H1 (cell line): ENCODE measurements around the gene ANKRD31. TPM values are rescaled to one million over a fixed set of nuclear protein-coding genes. Genes with fewer than 3 reads are reported as not detected.

Experiments
- BRCA1 ChIP-seq: IDR thresholded peaks from 2 replicates; pipeline ENCODE4 v1.6.1; 2012; ENCODE audit warnings: low read depth, low read length, improper control_type of control experiment
- CHD1 ChIP-seq: IDR thresholded peaks from 2 replicates; pipeline ENCODE4 v1.6.1; 2012; ENCODE audit warnings: low read depth, low read length, improper control_type of control experiment
- CHD2 ChIP-seq: IDR thresholded peaks from 2 replicates; pipeline ENCODE4 v1.6.1; 2012; ENCODE audit warnings: low read length, improper control_type of control experiment
- JUN ChIP-seq: IDR thresholded peaks from 2 replicates; pipeline ENCODE4 v1.6.1; 2011; ENCODE audit warnings: low read depth, mild to moderate bottlenecking, improper control_type of control experiment, low read length
- KDM4A ChIP-seq: IDR thresholded peaks from one replicate; pipeline ENCODE4 v1.7.1; 2012; ENCODE audit warnings: low read depth, mild to moderate bottlenecking, moderate library complexity, low read length, inconsistent platforms; ENCODE audit not compliant: severe bottlenecking
- SP1 ChIP-seq: IDR thresholded peaks from 2 replicates; pipeline ENCODE4 v1.6.1; 2011; ENCODE audit warnings: low read depth, low read length
- polyA plus RNA-seq, 7 experiments: library from polyadenylated mRNA; depleted of rRNA in 3 of 7; stranded (reverse) in 5 of 7; unstranded in 2 of 7; fragments of >200 nt in 5 of 7; fragments of 200-250 nt in 2 of 7; gene quantifications; 1 replicate in 5 of 7; 2 replicates in 1 of 7; 4 replicates in 1 of 7; pipeline versions ENCODE4 v1.2.1 to v1.2.3, GENCODE V29; 2011 to 2013; ENCODE audit warnings: missing spikeins in 2 of 7, mixed read lengths in 2 of 7
- total RNA-seq: library from RNA; stranded (reverse); fragmentation: NEBNext Ultra II Directional; extraction: Animal tissue kit (Norgen Biotek cat#: 25700); gene quantifications from 2 replicates; pipeline ENCODE4 v1.2.1, GENCODE V29; 2021

Gene ANKRD31
- total and polyA plus RNA-seq, 2 of the 8 experiments (the other 6 are each of a cell fraction or from before 2014, with no cell fraction given), result 0.05 to 0.06 TPM

- TF ChIP-seq SP1, result no peak
- no peak for TF ChIP-seq CHD1
- TF ChIP-seq CHD2, result no peak
- no peak for TF ChIP-seq JUN
- no peak for TF ChIP-seq KDM4A
- TF ChIP-seq BRCA1, result no peak
- TF ChIP-seq, all 59 proteins: peak for 0
Measured at GRCh38 chr5:75199946-75200345, 36.7 kb downstream of the ANKRD31 start (continued).
